Hypothalamus (tissue), 51 donors: Measurements from ENCODE around the gene FAM110A.
A peak's percentile ranks its signal among the peaks of the same experiment; 100 is the strongest.
"Not testable (repeated sequence)": the region's sequence is repeated elsewhere in the genome, so short reads cannot be mapped to it uniquely, and the experiment has no call there.

ENCODE experiments used
- DNase-seq, 51 donors: peaks; one replicate each; lab custom pipeline; 2025; lab: John Stamatoyannopoulos, UW

The FAM110A gene

DNA sequence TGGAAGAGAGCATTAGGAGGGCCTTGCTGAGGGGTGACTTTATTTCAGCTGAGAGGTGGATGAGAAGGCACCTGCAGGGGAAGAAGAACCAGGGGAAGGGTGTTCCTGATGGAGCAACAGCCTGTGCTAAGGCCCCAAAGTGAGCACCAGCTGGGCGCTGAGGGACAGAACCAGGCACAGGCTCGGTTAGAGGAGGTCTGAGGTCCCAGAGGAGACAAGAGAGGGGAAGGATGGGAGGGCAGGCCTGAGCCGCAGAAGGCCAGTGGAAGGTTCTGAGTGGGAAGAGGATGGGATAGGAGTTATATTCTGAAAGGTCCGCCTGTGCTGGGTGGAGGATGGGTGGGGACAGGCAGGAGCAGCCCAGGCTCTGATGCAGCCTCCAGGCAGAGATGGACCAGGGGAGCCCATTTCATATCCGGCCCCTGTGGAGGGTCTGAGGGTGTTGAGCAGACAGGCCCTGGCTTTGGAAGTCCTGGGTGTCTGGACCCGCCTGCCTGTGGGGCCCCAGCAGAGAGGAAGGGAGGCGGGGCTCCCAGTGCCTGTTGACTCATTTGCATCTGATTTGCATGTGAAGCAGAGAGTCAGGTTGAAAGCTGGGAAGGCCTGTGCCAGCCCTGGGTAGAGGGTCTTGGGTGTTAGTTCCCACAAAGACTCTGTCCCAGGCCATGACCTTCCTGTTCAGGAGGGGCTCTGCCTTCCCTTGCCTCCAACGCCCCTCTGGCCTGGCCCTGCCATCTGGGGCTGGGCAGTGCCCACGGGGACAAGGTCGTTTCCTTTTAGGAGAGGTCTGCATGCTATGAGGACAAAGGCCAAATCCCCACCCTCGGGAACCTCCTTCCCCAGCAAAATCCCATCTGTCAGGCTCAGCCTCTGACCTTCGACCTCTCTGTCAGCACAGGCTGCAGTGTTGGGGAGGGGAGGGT, 10.6 kb upstream of the FAM110A start:
- no peak for DNase-seq

DNA sequence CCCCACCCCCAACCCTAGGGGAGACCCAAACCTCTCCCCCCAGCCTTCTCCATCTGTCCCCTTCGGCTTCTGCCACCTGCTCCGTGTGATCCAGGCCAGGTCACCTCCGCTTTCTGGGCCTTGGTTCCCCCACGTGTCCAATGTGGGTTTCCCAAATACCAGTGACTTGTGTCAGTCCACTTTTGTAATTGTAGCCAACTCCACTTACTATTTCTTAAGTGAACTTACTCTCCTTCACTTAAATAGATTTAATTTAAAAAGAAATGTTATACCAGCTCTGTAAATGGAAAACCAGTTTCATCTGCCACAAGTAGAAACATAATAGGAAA, 10.0 kb upstream of the FAM110A start:
- DNase-seq, result no peak

DNA sequence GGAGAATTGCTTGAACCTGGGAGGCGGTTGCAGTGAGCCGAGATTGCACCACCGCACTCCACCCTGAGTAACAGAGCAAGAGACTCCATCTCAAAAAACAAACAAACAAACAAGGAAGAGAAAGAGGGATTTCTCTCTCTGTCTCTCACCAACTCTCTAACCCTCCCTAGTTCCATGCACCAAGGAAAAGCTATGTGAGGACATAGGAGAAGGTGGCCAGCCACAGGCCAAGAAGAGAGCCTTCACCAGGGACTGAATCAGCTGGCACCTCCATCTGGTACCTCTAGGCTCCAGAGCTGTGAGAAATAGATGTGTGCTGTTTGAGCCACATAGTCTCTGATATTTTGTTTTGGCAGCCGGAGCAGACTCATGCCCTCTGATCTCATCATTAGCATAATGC, 9.0 kb upstream of the FAM110A start:
- DNase-seq, result no peak

DNA sequence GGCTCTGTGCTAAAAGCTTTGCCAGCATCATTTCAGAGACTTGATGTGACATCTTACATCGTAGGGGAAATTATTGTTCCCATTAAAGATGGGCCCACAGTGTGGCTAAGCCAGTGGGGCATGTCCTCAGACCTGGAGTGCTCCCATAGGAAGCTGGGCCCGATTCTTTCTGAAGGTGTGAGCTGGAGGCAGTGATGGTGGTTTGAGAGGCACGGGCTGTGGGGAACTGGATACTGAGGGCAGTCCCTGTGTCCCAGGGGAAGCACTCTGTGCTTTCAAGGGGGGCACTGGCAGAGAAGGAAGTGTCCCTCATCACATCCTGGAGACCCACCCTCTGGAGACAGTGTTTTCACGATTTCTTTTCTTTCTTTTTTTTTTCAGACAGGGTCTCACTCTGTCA, 8.6 kb upstream of the FAM110A start:
- no peak for DNase-seq

DNA sequence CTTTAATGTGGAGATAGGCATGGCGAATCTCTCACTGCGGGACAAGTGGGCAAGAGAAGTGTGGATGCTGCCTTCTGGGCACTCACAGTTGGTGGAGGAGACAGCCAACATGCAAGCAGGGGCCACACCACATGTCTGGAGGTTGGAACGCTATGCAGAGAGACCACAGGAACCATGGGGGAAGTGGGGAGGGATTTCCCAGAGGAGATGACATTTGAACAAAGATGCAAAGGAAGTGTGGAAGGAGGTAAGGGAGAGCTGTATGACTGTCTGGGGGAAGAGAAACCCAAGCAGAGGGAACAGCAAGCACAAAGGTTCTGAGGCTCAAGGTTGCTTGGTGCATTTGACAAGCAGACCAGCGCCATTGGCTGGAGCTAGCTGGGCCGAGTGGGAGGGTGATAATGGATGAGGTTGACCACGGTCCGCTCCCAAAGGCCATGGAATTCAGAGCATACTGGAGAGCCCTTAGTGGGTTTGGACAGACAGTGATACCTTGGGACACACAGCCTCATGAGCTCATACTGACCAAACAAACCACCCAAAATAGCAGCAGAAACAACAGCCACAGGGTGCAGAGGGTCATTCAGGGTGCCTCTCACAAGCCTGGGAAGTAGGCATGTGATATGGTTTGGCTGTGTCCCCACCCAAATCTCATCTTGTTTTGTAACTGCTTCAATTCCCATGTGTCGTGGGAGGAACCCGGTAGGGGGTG, 7.6 kb upstream of the FAM110A start:
- no peak for DNase-seq

DNA sequence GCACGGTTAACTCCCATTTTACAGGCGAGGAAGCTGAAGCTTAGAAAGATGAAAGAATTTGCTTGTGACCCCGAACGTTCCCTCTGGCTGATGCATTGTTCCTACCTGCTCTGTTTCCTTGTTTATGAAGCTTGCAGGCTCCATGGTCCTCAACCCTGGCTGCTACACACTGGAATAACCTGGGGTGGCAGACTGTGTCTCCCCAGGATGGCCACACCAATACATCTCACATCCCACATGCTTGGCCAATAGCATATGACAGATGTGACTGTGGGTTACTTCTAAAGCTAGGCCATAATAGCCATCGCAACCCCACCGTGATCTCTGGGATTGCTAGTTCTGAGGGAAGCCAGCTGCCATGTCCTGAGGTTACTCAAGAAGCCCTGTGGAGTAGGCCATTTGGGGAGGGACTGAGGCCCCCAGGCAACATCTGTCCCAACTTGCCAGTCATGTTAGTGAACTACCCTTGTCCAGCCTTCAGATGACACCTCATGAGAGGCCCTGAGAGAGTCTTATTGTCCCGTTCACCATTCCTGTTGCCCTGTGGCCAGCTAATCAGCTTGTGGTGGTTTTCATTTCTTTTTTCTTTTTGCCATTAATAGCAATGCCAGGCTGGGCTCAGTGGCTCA, 6.7 kb upstream of the FAM110A start:
- DNase-seq, result no peak

DNA sequence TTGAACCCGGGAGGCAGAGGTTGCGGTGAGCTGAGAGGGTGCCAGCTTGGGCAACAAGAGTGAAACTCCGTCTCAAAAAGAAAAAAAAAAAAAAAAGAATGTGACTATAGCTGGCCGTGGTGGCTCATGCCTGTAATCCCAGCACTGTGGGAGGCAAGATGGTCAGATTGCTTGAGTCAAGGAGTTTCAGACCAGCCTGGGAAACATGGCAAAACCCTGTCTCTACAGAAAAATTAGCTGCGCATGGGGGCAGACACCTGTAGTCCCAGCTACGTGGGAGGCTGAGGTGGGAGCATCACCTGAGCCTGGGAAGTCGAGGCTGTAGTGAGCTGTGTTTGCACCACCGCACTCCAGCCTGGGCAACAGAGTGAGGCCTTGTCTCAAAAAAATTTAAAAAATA, 5.5 kb upstream of the FAM110A start:
- DNase-seq, result not testable (repeated sequence)

DNA sequence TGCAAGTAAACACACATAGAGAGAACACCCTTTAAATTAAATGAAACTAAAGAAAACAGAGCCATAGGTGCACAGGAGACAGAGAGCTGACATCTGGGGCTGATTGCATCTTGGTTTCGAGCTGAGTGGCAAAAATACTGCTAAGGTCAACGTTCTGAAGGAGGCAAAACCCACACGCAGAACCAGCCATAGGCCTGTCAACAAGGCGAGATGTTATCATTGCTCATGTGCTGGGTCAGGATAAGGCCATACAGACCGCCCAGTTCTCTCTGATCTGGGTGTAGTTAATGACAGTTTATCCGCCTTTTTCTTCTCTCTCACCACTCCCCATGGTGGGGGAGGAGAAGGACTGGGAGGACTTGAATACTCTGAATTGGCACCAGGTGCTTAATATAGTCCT, 4.5 kb upstream of the FAM110A start:
- no peak for DNase-seq

DNA sequence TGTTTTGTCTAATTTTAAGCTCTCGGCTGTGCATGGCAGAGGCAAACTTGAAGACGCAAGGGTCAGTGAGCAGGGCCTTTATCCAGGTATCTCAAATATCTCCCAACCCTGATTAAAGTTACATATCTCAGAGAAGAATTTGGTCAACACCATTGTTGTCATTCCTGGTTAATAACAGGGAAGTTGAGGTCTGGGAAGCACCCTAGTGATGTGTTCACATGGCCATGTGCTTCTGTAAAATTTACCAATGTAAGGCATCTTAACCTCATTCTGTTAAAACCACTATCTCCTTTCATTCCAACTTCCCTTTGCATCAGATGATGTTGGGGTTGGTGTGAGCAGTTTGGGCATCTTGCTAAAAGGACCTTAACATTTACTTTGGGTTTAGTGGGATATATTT, 4.0 kb upstream of the FAM110A start:
- no peak for DNase-seq

DNA sequence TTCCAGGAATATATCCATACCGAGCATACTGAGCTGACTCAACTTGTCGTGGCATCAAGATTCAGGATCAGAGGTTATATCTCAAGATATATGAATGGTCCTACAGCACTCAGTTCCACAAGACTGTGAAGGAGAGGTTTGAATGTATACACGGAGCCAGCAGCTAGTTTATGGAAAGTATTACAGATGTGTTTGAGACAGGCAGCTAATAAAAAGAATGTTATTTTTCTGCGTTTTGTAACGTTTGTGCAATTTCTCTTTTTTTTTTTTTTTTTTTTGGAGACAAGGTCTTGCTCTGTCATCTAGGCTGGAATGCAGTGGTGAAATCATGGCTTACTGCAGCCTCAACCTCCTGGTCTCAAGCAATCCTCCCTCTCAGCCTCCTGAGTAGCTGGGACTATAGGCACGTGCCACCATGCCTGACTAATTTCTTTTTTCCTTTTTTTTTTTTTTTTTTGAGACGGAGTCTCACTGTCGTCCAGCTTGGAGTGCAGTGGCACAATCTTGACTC, 3.4 kb upstream of the FAM110A start:
- DNase-seq, result no peak

DNA sequence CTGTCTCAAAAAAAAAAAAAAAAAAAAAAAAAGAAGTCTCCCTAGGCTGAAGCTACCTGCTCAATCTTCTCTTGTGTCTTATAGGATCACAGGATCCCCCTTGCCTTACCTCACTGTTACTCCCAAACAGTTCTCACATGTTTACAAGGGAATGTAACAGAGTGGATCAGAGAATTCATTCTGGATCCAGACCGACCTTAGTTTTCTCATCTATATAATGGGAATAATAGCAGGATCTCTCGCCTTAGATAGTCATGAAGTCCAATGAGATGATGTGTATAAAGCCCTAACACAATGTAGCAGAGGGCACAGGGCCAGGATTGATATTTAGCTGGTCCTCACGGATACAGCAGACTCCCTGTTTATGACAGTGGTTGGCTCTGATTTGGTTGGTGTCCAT, 2.3 kb upstream of the FAM110A start:
- no peak for DNase-seq

DNA sequence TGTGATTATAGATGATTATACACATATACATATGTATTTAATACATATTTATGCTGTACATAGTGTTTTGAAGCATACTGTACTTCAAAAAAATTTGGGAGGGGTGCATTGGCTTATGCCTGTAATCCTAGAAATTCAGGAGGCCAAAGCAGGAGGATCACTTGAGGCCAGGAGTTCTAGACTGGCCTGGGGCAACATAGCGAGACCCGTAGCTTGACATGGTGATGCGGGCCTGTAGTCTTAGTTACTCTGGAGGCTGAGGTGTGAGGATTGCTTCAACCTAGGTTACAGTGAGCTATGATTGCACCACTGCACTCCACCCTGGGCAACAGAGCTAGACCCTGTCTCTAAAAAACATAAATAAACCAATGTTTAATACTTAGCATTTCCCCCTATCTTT, 1.6 kb upstream of the FAM110A start:
- no peak for DNase-seq

DNA sequence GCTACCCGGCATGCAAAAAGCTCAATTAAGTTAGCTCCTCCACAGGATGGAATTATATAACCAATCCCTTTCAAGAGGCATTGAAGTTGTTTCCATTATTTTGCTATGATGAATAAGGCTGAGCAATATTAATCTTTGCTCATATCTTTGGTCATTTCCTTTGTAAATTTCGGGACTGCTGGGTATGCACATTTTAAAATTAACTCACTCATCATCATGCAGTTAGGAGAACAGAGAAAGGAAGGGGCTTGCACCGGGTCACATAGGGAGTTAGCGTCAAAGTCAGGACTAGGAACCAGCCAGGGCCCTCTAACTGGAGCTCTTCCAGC, 430 bp upstream of the FAM110A start:
- DNase-seq, result no peak

DNA sequence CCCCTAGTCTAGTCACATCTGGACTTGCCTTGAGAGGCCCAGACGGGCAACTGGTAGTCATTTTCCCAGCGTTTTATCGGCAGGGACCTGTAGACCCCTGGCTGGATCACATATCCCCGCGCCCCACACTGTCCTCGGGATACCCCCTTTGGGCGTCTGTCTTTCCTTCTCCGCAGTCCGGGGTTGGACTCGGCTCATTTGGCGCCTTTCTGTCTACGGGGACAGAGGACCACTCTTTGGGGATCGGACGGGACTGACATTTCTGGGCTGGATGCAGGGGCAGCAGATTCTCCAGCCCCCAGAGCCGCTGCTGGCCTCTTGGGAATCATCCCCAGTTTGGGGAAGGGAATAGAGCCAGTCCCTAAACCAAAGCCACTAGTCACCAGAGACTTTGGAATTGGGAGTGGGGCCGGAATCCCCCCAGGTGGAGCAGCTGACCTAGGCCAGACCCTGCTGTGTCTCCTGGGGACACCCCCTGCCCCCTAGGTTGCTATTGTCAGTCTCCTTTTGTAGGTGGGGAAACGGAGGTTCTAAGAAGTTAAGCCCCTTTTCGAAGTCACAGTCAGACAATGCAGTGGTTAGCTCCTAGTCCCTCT, 734 bp downstream of the FAM110A start:
- DNase-seq, result peak in 2 of 51 donors; percentile 27 to 48

DNA sequence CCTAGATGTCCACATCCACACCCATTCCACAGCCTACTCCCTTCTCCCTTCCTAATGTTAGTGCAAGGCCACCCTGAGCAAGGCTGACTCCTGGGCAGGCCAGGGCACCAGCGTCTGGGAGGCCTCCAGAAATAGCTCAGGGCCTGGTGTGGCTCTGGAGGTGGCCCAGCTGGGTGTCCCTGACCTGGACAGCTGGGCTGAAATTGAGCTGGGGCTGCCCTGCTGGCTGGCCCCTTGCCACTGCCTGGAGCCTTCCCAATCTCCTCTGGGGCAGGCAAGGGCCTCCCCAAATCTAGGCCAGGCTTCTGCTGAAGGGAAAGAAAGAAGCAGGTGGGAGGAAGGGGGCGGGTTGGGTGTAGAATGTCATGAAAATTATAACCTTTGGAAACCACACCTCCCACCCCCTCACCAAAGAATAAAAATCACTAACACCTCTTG, 2.1 kb downstream of the FAM110A start:
- peak in 1 of 51 donors; percentile 15 for DNase-seq

DNA sequence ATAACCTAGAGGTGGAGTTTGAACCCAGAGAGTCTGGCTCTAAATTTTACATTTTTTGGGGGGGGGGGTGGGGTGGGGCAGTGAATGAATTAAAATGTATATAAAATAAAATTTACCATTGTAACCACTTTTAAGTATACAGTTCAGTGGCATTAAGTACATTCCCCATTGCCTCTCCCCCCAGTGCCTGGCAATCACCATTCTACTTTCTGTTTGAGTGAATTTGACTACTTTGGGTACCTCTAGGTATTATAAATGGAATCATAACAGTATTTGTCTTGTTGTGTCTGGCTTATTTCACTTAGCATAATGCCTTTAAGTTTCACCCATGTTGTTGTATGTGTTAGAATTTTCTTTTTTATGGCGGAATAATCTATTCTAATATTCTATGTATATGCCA, 2.7 kb downstream of the FAM110A start:
- DNase-seq, result no peak

DNA sequence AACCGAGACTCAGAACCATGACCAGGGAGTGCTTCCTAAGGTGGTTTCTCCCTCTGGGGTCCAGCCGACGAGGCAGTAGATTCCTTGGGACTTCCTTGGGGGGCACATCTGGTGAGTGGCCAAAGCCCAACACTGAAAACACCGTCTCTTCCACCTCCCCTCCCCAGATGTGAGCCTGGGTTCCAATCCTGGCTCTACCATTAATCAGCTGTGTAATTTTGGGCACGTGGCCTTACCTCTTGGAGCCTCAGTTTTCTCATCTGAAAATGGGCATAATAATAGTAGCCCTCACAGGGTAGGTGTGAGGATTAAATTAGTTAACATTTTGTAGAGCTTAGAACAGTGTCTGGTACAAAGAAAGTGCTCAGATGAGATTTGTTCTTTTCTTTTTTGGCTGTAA, 5.5 kb downstream of the FAM110A start:
- no peak for DNase-seq

DNA sequence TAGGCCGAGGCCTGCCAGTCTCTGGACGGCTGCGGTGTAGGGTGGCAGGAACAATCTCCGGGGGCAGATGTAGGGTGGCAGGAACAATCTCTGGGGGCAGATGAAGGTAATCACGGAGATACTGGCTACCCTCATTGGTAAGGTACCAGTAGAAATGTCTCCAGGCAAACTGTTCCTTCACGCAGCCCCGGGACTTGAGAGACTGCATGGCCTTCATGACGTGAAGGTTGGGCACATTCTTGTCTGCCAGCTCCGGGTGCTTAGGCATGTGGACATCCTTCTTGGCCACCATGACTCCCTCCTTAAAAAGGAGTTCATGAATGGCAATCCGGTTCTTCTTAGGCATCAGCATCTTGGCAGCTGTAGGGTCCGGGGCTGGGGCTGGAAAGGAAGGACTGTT, 6.1 kb downstream of the FAM110A start:
- no peak for DNase-seq

DNA sequence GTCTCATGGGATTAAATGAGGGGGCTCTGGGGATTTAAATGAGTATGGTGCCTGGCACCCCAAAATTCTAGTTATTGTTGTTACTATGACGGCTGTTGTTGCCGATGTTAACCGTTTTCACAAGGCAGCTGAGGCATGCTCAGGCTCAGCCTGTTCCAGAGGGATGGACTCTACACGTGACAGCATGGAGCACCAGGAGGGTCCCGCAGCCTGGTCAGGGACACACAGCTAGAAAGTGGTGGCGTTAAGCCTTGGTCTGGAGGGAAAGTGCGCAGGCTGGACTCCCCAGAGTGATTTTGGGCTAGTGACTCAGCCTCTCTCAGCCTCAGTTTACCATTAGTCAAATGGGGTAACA, 7.0 kb downstream of the FAM110A start:
- DNase-seq, result no peak

DNA sequence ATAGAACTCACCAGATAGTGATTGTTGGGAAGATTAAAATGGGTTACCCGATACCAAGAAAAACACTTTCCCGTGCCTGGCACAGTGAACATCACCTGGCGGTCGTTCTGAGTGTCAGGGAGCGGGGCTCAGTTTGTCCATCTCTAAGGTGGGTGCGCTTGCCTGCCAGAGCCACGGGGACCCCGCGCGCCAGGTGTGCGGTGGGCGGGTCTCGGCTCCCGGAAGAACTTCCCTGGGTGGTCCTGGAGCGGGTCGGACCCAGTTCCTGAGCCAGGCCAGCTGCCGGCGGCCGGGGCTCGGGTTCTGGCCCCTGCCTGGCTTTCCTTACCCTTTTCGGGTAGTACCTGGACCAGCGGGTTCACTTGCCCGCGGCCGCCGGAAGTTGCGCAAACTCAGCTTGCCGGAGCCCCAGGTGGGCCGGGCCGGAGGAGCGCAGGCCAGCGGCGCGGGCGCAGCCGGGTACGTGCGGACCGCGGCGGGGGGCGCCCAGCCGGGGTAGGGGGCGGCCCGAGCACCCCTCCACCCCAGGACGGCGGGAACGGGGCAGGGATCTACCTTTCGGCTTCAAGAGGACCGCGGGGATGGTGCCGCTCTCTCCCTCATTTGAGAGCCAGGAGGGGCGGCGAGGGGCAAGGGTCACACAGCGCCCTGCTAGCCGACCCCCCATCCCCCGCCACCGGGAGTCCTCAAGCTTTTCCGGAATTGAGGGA, 7.5 kb downstream of the FAM110A start:
- DNase-seq, result no peak
